Gastrocnemius medialis (tissue), 4 donors: ENCODE data around the gene VAX1.

Source experiments
- POLR2A ChIP-seq, 2 donors: fragments of 450-650 bp; IDR thresholded peaks; one replicate each; pipeline ENCODE4 v1.6.1; 2017; ENCODE audit warnings: antibody characterized with exemption in 2 of 2, mild to moderate bottlenecking in 2 of 2, moderate library complexity in 2 of 2
- TF ChIP-seq, protein P1 (sequence below), 5 experiments: fragments of 450-650 bp in 3 of 5; fragments of 200-600 bp in 2 of 5; sonication (generic) in 2 of 5; IDR thresholded peaks in 4 of 5; conservative IDR thresholded peaks in 1 of 5; 1 replicate in 4 of 5; 2 replicates in 1 of 5; pipeline ENCODE4 v1.5.1; 2016 to 2019; ENCODE audit warnings: antibody characterized with exemption in 5 of 5, mild to moderate bottlenecking in 3 of 5, moderate library complexity in 3 of 5

DNA sequence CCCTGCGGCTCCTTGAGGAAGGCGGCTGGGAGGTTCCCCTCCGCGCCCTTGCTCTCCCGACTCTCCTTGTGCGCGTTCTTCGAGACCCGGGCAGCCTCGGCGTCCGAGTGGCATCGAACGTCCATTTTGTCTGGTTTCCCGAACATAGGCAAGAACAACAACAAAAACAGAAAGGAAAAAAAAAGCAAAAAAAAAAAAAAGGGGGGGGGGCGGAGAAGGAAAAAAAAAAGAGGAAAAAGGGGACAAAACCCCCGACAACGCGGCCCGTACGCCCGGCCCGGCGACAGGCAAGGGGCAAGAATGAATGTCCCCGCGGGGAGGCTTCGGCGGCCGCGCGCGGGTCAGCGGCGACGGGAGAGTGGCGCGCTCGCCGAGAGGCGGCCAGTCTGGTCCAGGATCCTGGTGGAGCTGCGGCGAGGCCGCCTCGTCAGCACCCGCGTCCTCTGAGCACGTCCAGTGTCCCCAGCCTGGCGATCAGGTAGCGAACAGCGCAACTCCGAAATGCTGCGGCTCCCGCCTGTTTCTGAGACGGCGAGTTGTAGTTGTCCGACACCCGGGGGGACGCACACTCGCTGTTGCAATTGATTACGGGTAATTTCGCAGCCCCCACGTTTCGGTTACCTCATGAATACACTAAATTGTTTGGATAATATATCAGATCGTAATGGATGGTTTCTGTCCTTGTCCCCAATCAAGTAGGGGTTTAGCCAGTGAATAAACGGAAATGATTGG, at the start of gene VAX1:
- TF ChIP-seq, protein P1, sequence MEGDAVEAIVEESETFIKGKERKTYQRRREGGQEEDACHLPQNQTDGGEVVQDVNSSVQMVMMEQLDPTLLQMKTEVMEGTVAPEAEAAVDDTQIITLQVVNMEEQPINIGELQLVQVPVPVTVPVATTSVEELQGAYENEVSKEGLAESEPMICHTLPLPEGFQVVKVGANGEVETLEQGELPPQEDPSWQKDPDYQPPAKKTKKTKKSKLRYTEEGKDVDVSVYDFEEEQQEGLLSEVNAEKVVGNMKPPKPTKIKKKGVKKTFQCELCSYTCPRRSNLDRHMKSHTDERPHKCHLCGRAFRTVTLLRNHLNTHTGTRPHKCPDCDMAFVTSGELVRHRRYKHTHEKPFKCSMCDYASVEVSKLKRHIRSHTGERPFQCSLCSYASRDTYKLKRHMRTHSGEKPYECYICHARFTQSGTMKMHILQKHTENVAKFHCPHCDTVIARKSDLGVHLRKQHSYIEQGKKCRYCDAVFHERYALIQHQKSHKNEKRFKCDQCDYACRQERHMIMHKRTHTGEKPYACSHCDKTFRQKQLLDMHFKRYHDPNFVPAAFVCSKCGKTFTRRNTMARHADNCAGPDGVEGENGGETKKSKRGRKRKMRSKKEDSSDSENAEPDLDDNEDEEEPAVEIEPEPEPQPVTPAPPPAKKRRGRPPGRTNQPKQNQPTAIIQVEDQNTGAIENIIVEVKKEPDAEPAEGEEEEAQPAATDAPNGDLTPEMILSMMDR (IDR thresholded peaks at IDR 0.05 in 4 of 5, conservative IDR thresholded peaks at IDR 0.05 in 1 of 5): no peak
- TF ChIP-seq POLR2A (IDR thresholded peaks at IDR 0.05): no peak
